ENCODE data around the gene PARVB.
A peak's percentile ranks its signal among the peaks of the same experiment; 100 is the strongest.

PARVB gene

GRCh38 chr22:44219101-44219870, 195.2 kb downstream of the PARVB start:
- peak; percentile 6 for DNase-seq (ENCODE audit: low spot score)

GRCh38 chr22:44220727-44221680, 196.9 kb downstream of the PARVB start:
- peak; percentile 16 for DNase-seq (ENCODE audit: low spot score)

- peak; percentile 2 for DNase-seq (ENCODE audit: low spot score)
Observed at GRCh38 chr22:44221710-44222475, 197.8 kb downstream of the PARVB start.
